ENCODE measurements around the gene HTR2A. TPM values are rescaled to one million over a fixed set of nuclear protein-coding genes. Genes with fewer than 3 reads are reported as not detected.

The HTR2A gene
- polyA plus RNA-seq, 1 of the 3 experiments (the other 2 are of a cell fraction): 0.33 TPM

DNA sequence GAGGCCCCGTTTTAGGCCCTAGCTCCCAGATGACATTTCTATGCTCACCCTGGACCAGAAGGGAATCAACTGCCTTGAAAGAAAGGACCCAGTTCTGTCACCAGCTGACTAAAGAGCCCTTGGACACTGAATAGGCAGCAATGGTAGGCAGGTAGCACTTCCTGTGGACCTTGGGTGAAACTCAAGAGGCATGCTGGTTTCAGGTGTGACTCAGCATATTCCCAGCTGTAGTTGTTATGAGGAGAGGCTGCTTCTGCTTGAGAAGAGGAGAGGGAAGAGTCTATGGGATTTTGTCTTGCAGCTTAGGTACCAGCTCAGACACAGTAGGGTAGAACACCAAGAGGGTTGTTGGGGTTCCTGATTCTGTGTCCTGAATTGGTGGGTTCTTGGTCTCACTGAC, 37.9 kb upstream of the HTR2A start (continued):
- TF ChIP-seq, protein P1, sequence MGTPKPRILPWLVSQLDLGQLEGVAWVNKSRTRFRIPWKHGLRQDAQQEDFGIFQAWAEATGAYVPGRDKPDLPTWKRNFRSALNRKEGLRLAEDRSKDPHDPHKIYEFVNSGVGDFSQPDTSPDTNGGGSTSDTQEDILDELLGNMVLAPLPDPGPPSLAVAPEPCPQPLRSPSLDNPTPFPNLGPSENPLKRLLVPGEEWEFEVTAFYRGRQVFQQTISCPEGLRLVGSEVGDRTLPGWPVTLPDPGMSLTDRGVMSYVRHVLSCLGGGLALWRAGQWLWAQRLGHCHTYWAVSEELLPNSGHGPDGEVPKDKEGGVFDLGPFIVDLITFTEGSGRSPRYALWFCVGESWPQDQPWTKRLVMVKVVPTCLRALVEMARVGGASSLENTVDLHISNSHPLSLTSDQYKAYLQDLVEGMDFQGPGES (IDR thresholded peaks at IDR 0.05; ENCODE audit: low read depth, low read length): no peak
- no peak for TF ChIP-seq NFIC (IDR thresholded peaks at IDR 0.05; ENCODE audit: borderline replicate concordance)
- TF ChIP-seq POLR2AphosphoS5 (IDR thresholded peaks at IDR 0.05; ENCODE audit: low read depth, low read length): no peak
- no peak for TF ChIP-seq RAD21 (IDR thresholded peaks at IDR 0.05; ENCODE audit: low read length)
- no peak for TF ChIP-seq EP300 (IDR thresholded peaks at IDR 0.05; ENCODE audit: borderline replicate concordance in 1 of 2, low read depth in 1 of 2, low read length in 1 of 2)
- TF ChIP-seq SMC3 (IDR thresholded peaks at IDR 0.05; ENCODE audit: low read depth, low read length): no peak
- TF ChIP-seq CHD2 (IDR thresholded peaks at IDR 0.05; ENCODE audit: low read length, partially characterized antibody): no peak
- TF ChIP-seq, protein P2, sequence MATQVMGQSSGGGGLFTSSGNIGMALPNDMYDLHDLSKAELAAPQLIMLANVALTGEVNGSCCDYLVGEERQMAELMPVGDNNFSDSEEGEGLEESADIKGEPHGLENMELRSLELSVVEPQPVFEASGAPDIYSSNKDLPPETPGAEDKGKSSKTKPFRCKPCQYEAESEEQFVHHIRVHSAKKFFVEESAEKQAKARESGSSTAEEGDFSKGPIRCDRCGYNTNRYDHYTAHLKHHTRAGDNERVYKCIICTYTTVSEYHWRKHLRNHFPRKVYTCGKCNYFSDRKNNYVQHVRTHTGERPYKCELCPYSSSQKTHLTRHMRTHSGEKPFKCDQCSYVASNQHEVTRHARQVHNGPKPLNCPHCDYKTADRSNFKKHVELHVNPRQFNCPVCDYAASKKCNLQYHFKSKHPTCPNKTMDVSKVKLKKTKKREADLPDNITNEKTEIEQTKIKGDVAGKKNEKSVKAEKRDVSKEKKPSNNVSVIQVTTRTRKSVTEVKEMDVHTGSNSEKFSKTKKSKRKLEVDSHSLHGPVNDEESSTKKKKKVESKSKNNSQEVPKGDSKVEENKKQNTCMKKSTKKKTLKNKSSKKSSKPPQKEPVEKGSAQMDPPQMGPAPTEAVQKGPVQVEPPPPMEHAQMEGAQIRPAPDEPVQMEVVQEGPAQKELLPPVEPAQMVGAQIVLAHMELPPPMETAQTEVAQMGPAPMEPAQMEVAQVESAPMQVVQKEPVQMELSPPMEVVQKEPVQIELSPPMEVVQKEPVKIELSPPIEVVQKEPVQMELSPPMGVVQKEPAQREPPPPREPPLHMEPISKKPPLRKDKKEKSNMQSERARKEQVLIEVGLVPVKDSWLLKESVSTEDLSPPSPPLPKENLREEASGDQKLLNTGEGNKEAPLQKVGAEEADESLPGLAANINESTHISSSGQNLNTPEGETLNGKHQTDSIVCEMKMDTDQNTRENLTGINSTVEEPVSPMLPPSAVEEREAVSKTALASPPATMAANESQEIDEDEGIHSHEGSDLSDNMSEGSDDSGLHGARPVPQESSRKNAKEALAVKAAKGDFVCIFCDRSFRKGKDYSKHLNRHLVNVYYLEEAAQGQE (IDR thresholded peaks at IDR 0.05; ENCODE audit: low read depth, low read length): no peak
- TF ChIP-seq, protein P3, sequence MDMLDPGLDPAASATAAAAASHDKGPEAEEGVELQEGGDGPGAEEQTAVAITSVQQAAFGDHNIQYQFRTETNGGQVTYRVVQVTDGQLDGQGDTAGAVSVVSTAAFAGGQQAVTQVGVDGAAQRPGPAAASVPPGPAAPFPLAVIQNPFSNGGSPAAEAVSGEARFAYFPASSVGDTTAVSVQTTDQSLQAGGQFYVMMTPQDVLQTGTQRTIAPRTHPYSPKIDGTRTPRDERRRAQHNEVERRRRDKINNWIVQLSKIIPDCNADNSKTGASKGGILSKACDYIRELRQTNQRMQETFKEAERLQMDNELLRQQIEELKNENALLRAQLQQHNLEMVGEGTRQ (IDR thresholded peaks at IDR 0.05; ENCODE audit: borderline replicate concordance, low read depth, low read length): no peak
- no peak for TF ChIP-seq ELF1 (IDR thresholded peaks at IDR 0.05)
- TF ChIP-seq, protein P4, sequence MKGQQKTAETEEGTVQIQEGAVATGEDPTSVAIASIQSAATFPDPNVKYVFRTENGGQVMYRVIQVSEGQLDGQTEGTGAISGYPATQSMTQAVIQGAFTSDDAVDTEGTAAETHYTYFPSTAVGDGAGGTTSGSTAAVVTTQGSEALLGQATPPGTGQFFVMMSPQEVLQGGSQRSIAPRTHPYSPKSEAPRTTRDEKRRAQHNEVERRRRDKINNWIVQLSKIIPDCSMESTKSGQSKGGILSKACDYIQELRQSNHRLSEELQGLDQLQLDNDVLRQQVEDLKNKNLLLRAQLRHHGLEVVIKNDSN (IDR thresholded peaks at IDR 0.05; ENCODE audit: borderline replicate concordance, low read depth): no peak
- TF ChIP-seq RXRA (IDR thresholded peaks at IDR 0.05; ENCODE audit: borderline replicate concordance, low read depth): no peak

DNA sequence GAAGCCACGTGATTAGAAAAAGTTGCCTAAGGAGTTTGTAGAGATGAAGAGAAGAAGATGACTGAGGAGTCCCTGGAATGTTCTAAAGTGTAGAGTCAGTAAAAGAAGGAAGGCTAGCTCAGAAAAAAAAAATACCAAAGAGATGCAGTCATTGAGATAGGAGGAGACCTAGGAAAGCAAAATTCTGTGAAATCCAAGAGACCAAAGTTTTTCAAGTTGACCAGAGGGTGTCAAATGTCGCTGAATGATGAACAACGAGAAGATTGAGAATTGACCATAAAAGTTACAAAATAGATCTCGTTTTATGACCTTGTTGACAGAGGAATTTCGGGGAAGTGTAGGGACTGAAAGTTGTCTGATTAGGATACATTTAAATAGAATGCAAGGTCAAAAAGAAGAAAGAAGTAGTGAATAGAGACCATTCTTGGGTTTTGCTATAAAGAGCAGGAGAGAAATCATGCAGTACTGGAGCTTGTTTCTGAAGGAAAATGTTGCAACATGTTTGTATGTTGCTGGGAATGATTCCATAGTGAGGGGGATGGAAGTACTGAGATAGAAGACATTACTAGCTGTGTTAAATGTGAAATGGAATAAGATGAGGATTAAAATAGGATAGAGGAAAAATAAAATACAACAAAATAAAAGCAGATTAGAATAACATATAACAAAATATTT, 30.2 kb upstream of the HTR2A start:
- Histone ChIP-seq H3K9me2 (no peaks in the 10 kb centered on the region), H3K27me3 (ENCODE audit: insufficient read depth) (no peaks in the 10 kb centered on the region), H3K36me3 (replicated peaks in 1 of 2; ENCODE audit: control insufficient read depth in 1 of 2, insufficient read depth in 2 of 2, low read length in 1 of 2) (no peaks in the 10 kb centered on the region), H4K20me1 (ENCODE audit: insufficient read depth) (no peaks in the 10 kb centered on the region), H3F3A (replicated peaks; ENCODE audit: insufficient read depth) (no peaks in the 10 kb centered on the region), H2AFZ (ENCODE audit: low read depth) (no peak overlapping the region), H3K27ac (ENCODE audit: low read depth in 2 of 2, low read length in 1 of 2) (no peak overlapping the region), H3K79me2 (ENCODE audit: insufficient read depth) (no peaks in the 10 kb centered on the region), H3K9me3 (no peaks in the 10 kb centered on the region), H3K9ac (no peak overlapping the region), H3K4me2 (no peak overlapping the region), H3K4me3 (ENCODE audit: low read depth in 2 of 2, low read length in 1 of 2) (no peak overlapping the region), H3K4me1 (ENCODE audit: control insufficient read depth in 1 of 2, insufficient read depth in 2 of 2, low read depth in 1 of 2, low read length in 1 of 2) (no peaks in the 10 kb centered on the region; a peak in 1 of 4 replicates)
- 17% methylated on average over 5 of the region's 5 CpGs for WGBS (ENCODE audit: low lambda C conversion rate)
- ChIA-PET POLR2A (no interaction called here), CTCF (interaction anchor here (1.0 kb wide), 1 partner anchor 847 kb away, joined by 3 read pairs; no protein-coding TSS in a partner anchor)
- DNase-seq: no peak
- TF ChIP-seq, protein P5, sequence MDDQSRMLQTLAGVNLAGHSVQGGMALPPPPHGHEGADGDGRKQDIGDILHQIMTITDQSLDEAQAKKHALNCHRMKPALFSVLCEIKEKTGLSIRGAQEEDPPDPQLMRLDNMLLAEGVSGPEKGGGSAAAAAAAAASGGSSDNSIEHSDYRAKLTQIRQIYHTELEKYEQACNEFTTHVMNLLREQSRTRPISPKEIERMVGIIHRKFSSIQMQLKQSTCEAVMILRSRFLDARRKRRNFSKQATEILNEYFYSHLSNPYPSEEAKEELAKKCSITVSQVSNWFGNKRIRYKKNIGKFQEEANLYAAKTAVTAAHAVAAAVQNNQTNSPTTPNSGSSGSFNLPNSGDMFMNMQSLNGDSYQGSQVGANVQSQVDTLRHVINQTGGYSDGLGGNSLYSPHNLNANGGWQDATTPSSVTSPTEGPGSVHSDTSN (IDR thresholded peaks at IDR 0.05): no peak
- no peak for TF ChIP-seq TCF12 (IDR thresholded peaks at IDR 0.05)
